CD14-positive monocyte (primary cell): Measurements from ENCODE around the gene ORAI1. TPM values are rescaled to one million over a fixed set of nuclear protein-coding genes. Genes with fewer than 3 reads are reported as not detected.

Experiments used
- DNase-seq, 3 donors: peaks; one replicate each; pipeline ENCODE4 v3.0.0-alpha.2; 2011 to 2022
- H2AFZ ChIP-seq: 2 replicates; pipeline ENCODE4 v1.6.0; 2012; ENCODE audit warnings: mild to moderate bottlenecking, low read depth, low read length, inconsistent platforms; ENCODE audit not compliant: insufficient read depth, poor library complexity, severe bottlenecking
- H3K27ac ChIP-seq, 2 donors: 1 replicate in 1 of 2; 2 replicates in 1 of 2; pipeline ENCODE4 v1.5.1; 2012 to 2013; ENCODE audit warnings: low read length in 2 of 2, control low read depth in 1 of 2, inconsistent platforms in 1 of 2, low read depth in 1 of 2, mild to moderate bottlenecking in 1 of 2
- H3K27me3 ChIP-seq, 2 donors: one replicate each; pipeline versions ENCODE4 v1.6.0 to v1.6.1; 2011 to 2013; ENCODE audit warnings: low read length in 2 of 2; ENCODE audit not compliant: control insufficient read depth in 2 of 2, insufficient read depth in 2 of 2
- H3K36me3 ChIP-seq, 2 donors: replicated peaks in 1 of 2; 1 replicate in 1 of 2; 2 replicates in 1 of 2; pipeline versions ENCODE4 v1.5.1 to v1.6.1; 2012 to 2013; ENCODE audit warnings: low read length in 2 of 2, control low read depth in 1 of 2, inconsistent platforms in 1 of 2, mild to moderate bottlenecking in 1 of 2; ENCODE audit not compliant: insufficient read depth in 2 of 2, control insufficient read depth in 1 of 2
- H3K4me1 ChIP-seq, 2 donors: 1 replicate in 1 of 2; 2 replicates in 1 of 2; pipeline versions ENCODE4 v1.5.1 to v1.6.1; 2012 to 2013; ENCODE audit warnings: low read length in 2 of 2, control low read depth in 1 of 2, inconsistent platforms in 1 of 2, mild to moderate bottlenecking in 1 of 2, moderate library complexity in 1 of 2; ENCODE audit not compliant: insufficient read depth in 2 of 2, control insufficient read depth in 1 of 2
- H3K4me2 ChIP-seq: replicated peaks from 2 replicates; pipeline ENCODE3; 2012; ENCODE audit warnings: low read length, moderate library complexity, mild to moderate bottlenecking; ENCODE audit not compliant: poor library complexity, severe bottlenecking; ENCODE audit errors: extremely low read depth
- H3K4me3 ChIP-seq, 3 experiments: fragments of 200-600 bp in 1 of 3; sonication (generic) in 1 of 3; replicated peaks in 1 of 3; 1 replicate in 2 of 3; 2 replicates in 1 of 3; pipeline ENCODE4 v1.5.1; 2011 to 2013; ENCODE audit warnings: low read length in 3 of 3, mild to moderate bottlenecking in 3 of 3, control low read depth in 2 of 3, low read depth in 2 of 3, inconsistent platforms in 1 of 3, moderate library complexity in 1 of 3
- H3K79me2 ChIP-seq: 2 replicates; pipeline ENCODE4 v1.6.0; 2012; ENCODE audit warnings: mild to moderate bottlenecking, control low read depth, inconsistent platforms, low read length, moderate library complexity; ENCODE audit not compliant: insufficient read depth
- H3K9ac ChIP-seq: 2 replicates; pipeline ENCODE4 v1.6.0; 2017; ENCODE audit warnings: low read length, mild to moderate bottlenecking; ENCODE audit not compliant: insufficient read depth, poor library complexity, severe bottlenecking
- H3K9me3 ChIP-seq, 2 donors: replicated peaks in 1 of 2; 1 replicate in 1 of 2; 2 replicates in 1 of 2; pipeline versions ENCODE4 v1.5.1 to v1.6.1; 2012 to 2013; ENCODE audit warnings: low read length in 2 of 2, control low read depth in 1 of 2; ENCODE audit not compliant: control insufficient read depth in 1 of 2, insufficient read depth in 1 of 2
- H4K20me1 ChIP-seq: 2 replicates; pipeline ENCODE4 v1.6.0; 2012; ENCODE audit warnings: mild to moderate bottlenecking, low read length, control low read depth, moderate library complexity; ENCODE audit not compliant: insufficient read depth
- H3K27ac Mint-ChIP-seq, 7 donors: one replicate each; pipeline ENCODE4 v1.8.0; 2020; ENCODE audit warnings: mild to moderate bottlenecking in 7 of 7, mixed read lengths in 7 of 7, moderate library complexity in 6 of 7, inconsistent platforms in 2 of 7
- H3K27me3 Mint-ChIP-seq, 3 donors: one replicate each; pipeline ENCODE4 v1.8.0; 2021 to 2022; ENCODE audit warnings: low read depth in 3 of 3, mild to moderate bottlenecking in 3 of 3, mixed read lengths in 3 of 3, moderate library complexity in 3 of 3, inconsistent platforms in 1 of 3
- H3K36me3 Mint-ChIP-seq, 2 donors: one replicate each; pipeline ENCODE4 v1.8.0; 2020; ENCODE audit warnings: mixed read lengths in 2 of 2, inconsistent platforms in 1 of 2, mild to moderate bottlenecking in 1 of 2
- H3K4me1 Mint-ChIP-seq: one replicate; pipeline ENCODE4 v1.8.0; 2020; ENCODE audit warnings: mild to moderate bottlenecking, mixed read lengths
- H3K4me3 Mint-ChIP-seq, 2 donors: one replicate each; pipeline ENCODE4 v1.8.0; 2020; ENCODE audit warnings: mild to moderate bottlenecking in 2 of 2, mixed read lengths in 2 of 2, moderate library complexity in 1 of 2
- H3K9me3 Mint-ChIP-seq, 7 donors: one replicate each; pipeline ENCODE4 v1.8.0; 2020 to 2022; ENCODE audit warnings: mixed read lengths in 7 of 7, mild to moderate bottlenecking in 6 of 7, moderate library complexity in 6 of 7, inconsistent platforms in 2 of 7
- CTCF ChIP-seq: fragments of 200-600 bp; IDR thresholded peaks from one replicate; pipeline ENCODE4 v1.8.0; 2022; ENCODE audit warnings: antibody characterized with exemption, mild to moderate bottlenecking
- WGBS: methylation state at CpG from one replicate; pipeline ENCODE4 v1.1.5; 2013; ENCODE audit warnings: missing lambda C conversion rate; ENCODE audit not compliant: insufficient coverage; 5-methylcytosine and 5-hydroxymethylcytosine counted together
- intact Hi-C, 2 donors: fragments of 100-400 bp; cut with micrococcal nuclease; formaldehyde crosslinking; loops; one replicate each; pipeline versions ENCODE4 v1.15.0 to v1.15.1; 2023
- polyA plus RNA-seq, 3 donors: library from polyadenylated mRNA; depleted of rRNA in 1 of 3; unstranded in 2 of 3; stranded (reverse) in 1 of 3; fragments of 300-500 nt in 2 of 3; fragments of >200 nt in 1 of 3; fragmentation: Illumina TruSeq in 2 of 3; gene quantifications; 1 replicate in 2 of 3; 2 replicates in 1 of 3; pipeline ENCODE4 v1.2.3, GENCODE V29; 2012 to 2021

The ORAI1 gene
- polyA plus RNA-seq, 3 donors = 36.4 to 77.9 (median 54.6) TPM

DNA sequence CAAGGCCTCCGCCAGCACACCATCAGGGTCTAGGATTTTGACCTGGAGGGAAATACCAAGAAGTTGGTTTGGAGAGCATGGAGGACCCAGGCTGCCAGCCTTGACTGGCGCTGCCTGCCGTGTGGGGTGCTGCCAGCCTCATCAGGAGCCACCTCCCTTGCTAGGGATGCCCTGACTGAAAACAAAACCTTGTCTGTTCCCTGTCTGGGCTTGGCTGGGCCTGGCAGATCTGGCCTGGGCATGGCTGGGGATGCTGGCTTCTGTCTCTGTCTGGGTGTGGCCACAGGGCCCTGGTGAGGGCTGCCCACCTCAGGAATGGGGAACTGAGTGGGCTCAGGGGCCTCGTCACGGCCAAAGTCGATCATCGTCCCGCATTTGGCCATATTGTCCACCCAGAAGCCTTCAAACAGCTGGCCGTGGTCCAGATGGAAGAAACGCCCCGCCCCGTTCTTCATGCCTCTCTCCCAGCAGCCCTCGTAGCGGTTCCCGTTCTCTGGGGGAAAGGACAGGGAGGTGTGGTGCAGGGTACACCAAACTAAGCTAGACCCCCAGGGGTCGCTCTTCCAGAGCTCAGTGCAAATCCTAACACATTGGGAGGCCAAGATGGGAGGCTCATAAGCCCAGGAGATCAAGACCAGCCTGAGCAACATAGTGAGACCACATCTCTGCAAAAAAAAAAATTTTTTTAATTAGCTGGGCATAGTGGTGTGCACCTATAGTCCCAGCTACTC is 26.6 kb downstream of the ORAI1 start:
- Mint-ChIP-seq H3K9me3 (peaks cover 0 to 5% (median 0%) of the 10 kb centered on the region in 7 donors), H3K27ac (peak overlapping the region in 2 of 7 donors; percentile 15 to 50), H3K27me3 (peaks cover 0 to 1% (median 0%) of the 10 kb centered on the region in 3 donors), H3K4me3 (no peak overlapping the region), H3K36me3 (peaks cover 7 to 13% of the 10 kb centered on the region in 2 donors), H3K4me1 (peaks cover 38% of the 10 kb centered on the region)
- Histone ChIP-seq H3K27me3 (no peaks in the 10 kb centered on the region), H3K9me3 (no peaks in the 10 kb centered on the region), H3K4me1 (peaks cover 26 to 42% of the 10 kb centered on the region in 2 donors), H3K4me2 (no peak overlapping the region), H3K9ac (no peak overlapping the region), H2AFZ (no peak overlapping the region), H3K27ac (no peak overlapping the region), H3K4me3 (no peak overlapping the region), H3K79me2 (no peaks in the 10 kb centered on the region), H3K36me3 (no peaks in the 10 kb centered on the region), H4K20me1 (no peaks in the 10 kb centered on the region)
- no peak for DNase-seq
- 79% methylated on average over 8 of the region's 16 CpGs for WGBS
- no peak for TF ChIP-seq CTCF
- intact Hi-C loops = no loop called here

GRCh38 chr12:121653999-121654398 is 27.7 kb downstream of the ORAI1 start:
- no peaks in the 10 kb centered on the region for H4K20me1 ChIP-seq
- DNase-seq = no peak
- intact Hi-C loops = no loop called here
- no peak overlapping the region for H3K4me2 ChIP-seq
- peaks cover 43% of the 10 kb centered on the region for H3K4me1 Mint-ChIP-seq
- H3K9me3 Mint-ChIP-seq = peaks cover 0 to 5% (median 0%) of the 10 kb centered on the region in 7 donors
- no peak overlapping the region for H2AFZ ChIP-seq
- TF ChIP-seq CTCF = no peak
- H3K27ac ChIP-seq = no peak overlapping the region
- no peaks in the 10 kb centered on the region for H3K79me2 ChIP-seq
- H3K27me3 ChIP-seq = no peaks in the 10 kb centered on the region
- no peaks in the 10 kb centered on the region for H3K9me3 ChIP-seq
- H3K27me3 Mint-ChIP-seq = peaks cover 0 to 1% (median 0%) of the 10 kb centered on the region in 3 donors
- H3K36me3 Mint-ChIP-seq = peaks cover 7% of the 10 kb centered on the region in 2 donors
- H3K9ac ChIP-seq = no peak overlapping the region
- no peak overlapping the region for H3K4me3 Mint-ChIP-seq
- no peak overlapping the region for H3K4me3 ChIP-seq
- 48% methylated on average over 13 of the region's 18 CpGs for WGBS
- no peaks in the 10 kb centered on the region for H3K36me3 ChIP-seq
- H3K27ac Mint-ChIP-seq = peak overlapping the region in 2 of 7 donors; percentile 20 to 49
- peaks cover 33 to 49% of the 10 kb centered on the region in 2 donors for H3K4me1 ChIP-seq
